Middle frontal gyrus (tissue), 1 donor: ENCODE data around the gene FGD6.
"Not testable (repeated sequence)": the region's sequence is repeated elsewhere in the genome, so short reads cannot be mapped to it uniquely, and the experiment has no call there.

ENCODE experiments used
- DNase-seq: peaks from one replicate; pipeline ENCODE4 v3.0.0-alpha.2; 2015; ENCODE audit warnings: low spot score; ENCODE audit errors: extremely low spot score

FGD6 gene

GRCh38 chr12:95181103-95181502, 36.2 kb downstream of the FGD6 start:
- no peak for DNase-seq

- DNase-seq: no peak
Observed at GRCh38 chr12:95179011-95179410, 38.3 kb downstream of the FGD6 start.

- no peak for DNase-seq
Observed at GRCh38 chr12:95178136-95178535, 39.1 kb downstream of the FGD6 start.

GRCh38 chr12:95177201-95177768, 40.0 kb downstream of the FGD6 start:
- no peak for DNase-seq

GRCh38 chr12:95173392-95174251, 43.6 kb downstream of the FGD6 start:
- no peak for DNase-seq

DNA sequence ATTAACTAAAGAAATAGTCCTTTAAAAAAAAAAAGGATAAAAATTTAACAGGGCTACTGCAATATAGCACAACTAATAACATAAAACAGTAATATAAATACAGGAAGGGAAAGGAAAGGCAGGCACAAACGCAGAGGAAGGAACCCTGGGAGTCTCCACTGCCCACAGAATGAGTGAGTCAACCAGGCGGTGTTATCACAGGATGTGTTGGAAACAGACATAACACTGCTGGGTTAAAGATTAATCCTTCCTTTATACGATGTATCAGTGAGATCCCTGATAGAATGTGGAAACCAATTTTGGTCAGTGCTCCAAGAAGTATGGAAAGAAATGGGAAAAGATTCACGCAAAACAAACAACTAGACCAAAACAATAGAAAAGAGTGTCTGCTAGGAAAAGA, 47.9 kb downstream of the FGD6 start:
- no peak for DNase-seq

DNA sequence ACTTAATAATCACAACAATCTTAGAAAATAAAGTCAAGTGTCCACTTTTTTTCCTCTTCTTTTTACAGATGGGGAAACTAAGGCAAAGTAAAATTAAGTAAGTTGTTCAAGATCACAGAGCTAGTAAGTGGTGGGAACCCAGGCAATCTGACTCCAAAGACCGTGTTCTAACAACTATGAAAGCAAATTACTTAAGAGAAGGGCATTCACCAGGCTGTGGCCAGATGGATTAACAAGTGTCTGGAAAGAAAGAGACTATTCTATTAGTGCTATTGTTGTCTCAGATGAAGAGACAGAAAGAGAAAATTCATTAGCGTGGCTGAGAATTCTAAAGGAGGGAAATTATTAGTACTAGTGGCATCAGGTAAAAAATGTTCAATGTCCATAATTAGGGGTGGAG, 48.5 kb downstream of the FGD6 start:
- no peak for DNase-seq

- no peak for DNase-seq
Observed at GRCh38 chr12:95164656-95165055, 52.6 kb downstream of the FGD6 start.

- no peak for DNase-seq
Observed at GRCh38 chr12:95158919-95159318, 58.3 kb downstream of the FGD6 start.

DNA sequence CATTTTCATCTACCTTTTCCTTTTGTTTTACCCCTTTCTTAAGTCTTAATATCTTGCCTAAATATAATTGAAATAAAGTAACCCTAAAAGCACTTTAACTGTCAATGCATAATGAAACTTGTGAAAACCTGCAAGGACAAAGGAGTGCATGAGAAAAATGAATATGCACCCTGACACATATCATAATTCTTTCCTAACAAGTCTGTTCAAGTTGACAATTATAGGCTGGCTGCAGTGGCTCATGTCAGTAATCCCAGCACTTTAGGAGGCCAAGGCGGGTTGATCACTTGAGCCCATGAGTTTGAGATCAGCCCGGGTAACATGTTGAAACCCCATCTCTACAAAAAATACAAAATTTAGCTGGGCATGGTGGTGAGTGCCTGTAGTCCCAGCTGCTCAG, 65.4 kb downstream of the FGD6 start:
- DNase-seq: no peak

DNA sequence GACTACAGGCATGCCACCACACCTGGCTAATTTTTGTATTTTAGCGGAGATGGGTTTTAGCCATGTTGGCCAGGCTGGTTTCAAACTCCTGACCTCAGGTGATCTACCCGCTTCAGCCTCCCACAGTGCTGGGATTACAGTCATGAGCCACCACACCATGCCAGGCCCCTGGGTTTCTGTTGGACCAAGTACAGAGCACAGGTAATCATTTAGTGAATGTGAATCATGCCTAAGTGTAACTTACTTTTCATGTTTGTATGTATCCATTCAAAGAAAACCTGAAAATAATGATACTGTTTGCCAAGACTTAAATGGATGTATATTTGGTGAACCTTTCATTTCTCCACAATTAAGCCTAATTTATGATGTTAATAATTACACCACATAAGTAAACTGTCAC, 65.9 kb downstream of the FGD6 start:
- no peak for DNase-seq

GRCh38 chr12:95150501-95150900, 66.8 kb downstream of the FGD6 start:
- no peak for DNase-seq

GRCh38 chr12:95147866-95148265, 69.4 kb downstream of the FGD6 start:
- DNase-seq: no peak

- no peak for DNase-seq
Observed at GRCh38 chr12:95146769-95147168, 70.5 kb downstream of the FGD6 start.

DNA sequence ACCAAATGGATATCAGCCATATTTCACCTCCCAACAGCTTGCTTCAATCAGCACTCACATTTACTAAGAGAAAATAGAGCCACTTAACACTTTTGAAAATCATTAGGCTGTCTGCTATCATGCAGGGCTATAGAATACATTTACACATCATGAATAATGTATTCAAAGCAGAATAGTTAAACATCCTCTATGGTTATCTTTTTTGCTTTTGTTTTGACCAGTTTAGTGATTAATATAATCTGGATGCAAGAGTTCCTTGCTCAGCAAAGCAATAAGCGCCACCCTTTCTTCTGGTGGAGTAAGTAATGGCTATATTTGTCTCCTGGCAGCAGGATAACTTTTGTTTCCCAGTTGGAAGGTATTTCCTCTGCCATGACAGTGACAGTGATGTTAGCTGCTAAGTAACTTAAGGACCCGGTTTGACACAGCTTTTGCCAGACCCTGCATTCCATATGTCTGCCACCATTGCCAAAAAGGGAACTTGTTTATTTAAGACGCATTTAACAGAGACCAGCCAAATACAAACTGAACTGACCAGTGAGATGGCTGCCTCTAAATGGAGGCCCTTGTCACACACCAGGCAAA, 73.6 kb downstream of the FGD6 start:
- no peak for DNase-seq

DNA sequence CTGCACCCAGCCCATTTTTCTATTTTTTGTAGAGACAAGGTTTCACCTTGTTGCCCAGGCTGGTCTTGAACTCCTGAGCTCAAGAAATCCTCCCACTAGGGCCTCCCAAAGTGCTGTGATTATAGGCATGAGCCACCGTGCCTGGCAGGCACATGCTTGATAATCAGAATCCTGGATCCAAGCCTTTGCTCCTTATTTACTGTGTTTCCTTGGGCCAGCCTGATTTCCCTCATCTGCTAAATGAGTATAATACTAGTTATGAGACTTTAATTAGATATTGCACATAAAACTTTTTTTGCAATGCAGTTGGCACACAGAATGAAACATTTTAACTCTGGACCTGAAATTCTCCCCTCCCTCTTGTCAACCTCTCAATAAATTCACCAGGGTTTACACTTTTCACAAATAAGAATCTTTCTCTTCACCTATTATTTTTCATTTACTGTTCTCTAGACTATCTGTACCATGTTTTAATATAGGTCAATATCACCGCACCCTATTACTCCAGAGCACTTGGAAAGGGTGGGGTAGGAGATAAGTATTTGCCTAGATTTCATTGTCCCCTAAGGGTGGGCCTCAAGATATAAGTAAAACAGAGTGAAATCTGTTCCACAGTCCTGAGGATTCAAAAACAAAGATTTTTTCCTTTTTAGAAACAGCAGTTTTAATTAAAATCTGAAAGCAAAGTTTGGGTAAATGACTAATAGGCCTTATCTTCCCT, 74.7 kb downstream of the FGD6 start:
- no peak for DNase-seq

DNA sequence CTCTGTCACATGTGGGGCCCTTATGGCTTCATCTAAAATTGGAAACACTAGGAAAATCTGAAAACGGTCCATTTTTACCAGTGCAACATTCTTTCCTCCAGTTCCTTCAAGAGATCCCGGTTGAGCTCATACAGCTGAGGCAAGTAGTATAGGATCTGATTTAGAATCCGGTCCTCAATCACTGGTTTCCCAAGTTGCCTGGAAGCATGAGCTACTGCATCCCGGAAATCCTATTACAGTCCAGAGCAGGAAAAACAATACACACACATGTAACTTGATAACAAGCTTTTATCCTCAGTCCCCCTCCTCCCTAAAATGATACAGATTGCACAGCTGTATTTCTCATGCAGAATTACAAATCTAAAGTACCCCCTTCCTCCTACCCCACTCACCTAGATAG, 76.0 kb downstream of the FGD6 start:
- DNase-seq: no peak

GRCh38 chr12:95138031-95138430, 79.2 kb downstream of the FGD6 start:
- DNase-seq: not testable (repeated sequence)

GRCh38 chr12:95136598-95136997, 80.7 kb downstream of the FGD6 start:
- DNase-seq: no peak

GRCh38 chr12:95134085-95134484, 83.2 kb downstream of the FGD6 start:
- DNase-seq: no peak

DNA sequence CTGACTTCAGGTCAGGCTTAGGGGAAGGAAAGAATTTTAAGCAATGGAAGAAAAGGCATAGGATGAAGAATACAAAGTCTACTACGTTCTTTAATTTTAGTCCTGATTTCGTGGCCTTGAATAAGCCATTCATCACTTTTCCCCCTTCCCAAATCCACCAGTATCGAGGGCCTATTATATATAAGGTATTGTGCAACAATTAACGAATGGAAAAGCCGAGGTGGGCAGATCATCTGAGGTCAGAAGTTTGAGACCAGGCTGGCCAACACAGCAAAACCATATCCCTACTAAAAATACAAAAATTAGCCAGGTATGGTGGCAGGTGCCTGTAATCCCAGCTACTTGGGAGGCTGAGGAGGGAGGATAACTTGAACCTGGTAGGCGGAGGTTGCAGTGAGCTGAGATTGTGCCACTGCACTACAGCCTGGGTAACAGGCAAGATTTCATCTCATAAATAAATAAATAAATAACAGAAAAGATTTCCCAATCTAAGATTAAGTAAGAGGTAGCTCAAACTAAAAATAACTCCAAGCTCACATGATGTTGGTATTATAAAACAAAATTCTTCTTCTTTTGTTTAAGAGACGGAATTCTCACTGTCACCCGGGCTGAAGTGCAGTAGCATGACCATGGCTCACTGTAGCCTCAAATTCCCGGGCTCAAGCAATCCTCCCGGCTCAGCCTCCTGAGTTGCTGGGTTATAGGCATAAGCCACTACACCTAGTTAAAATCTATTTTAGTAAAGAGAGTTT, 85.5 kb downstream of the FGD6 start:
- DNase-seq: no peak
